HCT116 (cell line): ENCODE data around the gene RDH8. TPM values are rescaled to one million over a fixed set of nuclear protein-coding genes. Genes with fewer than 3 reads are reported as not detected.
A peak's percentile ranks its signal among the peaks of the same experiment; 100 is the strongest.

ENCODE experiments used
- ATAC-seq: fragments of 200-7000 bp; cut with Tn5 transposase; 2 replicates; pipeline ENCODE4 v1.9.1; 2020; ENCODE audit warnings: mild to moderate bottlenecking, moderate library complexity
- BruUV-seq: library from RNA; stranded (reverse); fragments of 400-500 nt; replicated peaks from 2 replicates; lab custom pipeline; 2021; lab: Mats Ljungman, UMichigan
- CTCF ChIA-PET: fragments of 300-600 bp; sonication (Branson Sonifier 250); formaldehyde crosslinking; loops from one replicate; lab custom pipeline; 2021; ENCODE audit warnings: antibody characterized with exemption; lab: Charles Lee
- POLR2A ChIA-PET: fragments of 300-600, 350-600 bp; sonication (Branson Sonifier 250); formaldehyde crosslinking; loops from one replicate; lab custom pipeline; 2021; ENCODE audit warnings: antibody characterized with exemption; lab: Charles Lee
- RAD21 ChIA-PET, 2 experiments: fragments of 300-600 bp; sonication (Branson Sonifier 250); formaldehyde crosslinking; loops; one replicate each; lab custom pipeline; 2023; ENCODE audit warnings: low total read pairs in 2 of 2; ENCODE audit not compliant: uncharacterized antibody in 2 of 2, unreplicated experiment in 2 of 2, low non-redundant PET in 1 of 2; lab: Charles Lee
- DNase-seq: peaks from one replicate; pipeline ENCODE4 v3.0.0-alpha.2; 2010; ENCODE audit warnings: low read depth, low spot score
- H2AFZ ChIP-seq: fragments of 200-600 bp; shearing (Covaris generic), sonication (generic); 2 replicates; pipeline ENCODE4 v1.6.1; 2017; ENCODE audit warnings: low read depth, mixed run types, mixed read lengths, antibody characterized with exemption, low read length; ENCODE audit not compliant: poor library complexity, severe bottlenecking
- H3K27ac ChIP-seq: 2 replicates; pipeline ENCODE4 v1.5.1; 2012; ENCODE audit warnings: low read depth, low read length
- H3K27me3 ChIP-seq: fragments of 200-600 bp; sonication (generic); 2 replicates; pipeline ENCODE4 v1.6.1; 2016; ENCODE audit warnings: mixed run types, low read length, mixed read lengths; ENCODE audit not compliant: insufficient read depth
- H3K36me3 ChIP-seq, 2 experiments: fragments of 200-500 bp in 1 of 2; fragments of 200-600 bp in 1 of 2; sonication (Bioruptor generic) in 1 of 2; sonication (generic) in 1 of 2; 2 replicates each; pipeline versions ENCODE4 v1.5.1 to v1.6.1; 2014 to 2016; ENCODE audit warnings: low read length in 2 of 2, inconsistent platforms in 1 of 2, mixed read lengths in 1 of 2, mixed run types in 1 of 2; ENCODE audit not compliant: insufficient read depth in 2 of 2, control insufficient read depth in 1 of 2
- H3K4me1 ChIP-seq, 2 experiments: fragments of 200-600 bp in 1 of 2; sonication (generic) in 1 of 2; 2 replicates each; pipeline versions ENCODE4 v1.5.1 to v1.6.1; 2012 to 2017; ENCODE audit warnings: low read length in 2 of 2, inconsistent platforms in 1 of 2, mild to moderate bottlenecking in 1 of 2, mixed read lengths in 1 of 2, mixed run types in 1 of 2, moderate library complexity in 1 of 2; ENCODE audit not compliant: insufficient read depth in 2 of 2, control insufficient read depth in 1 of 2
- H3K4me2 ChIP-seq: fragments of 200-600 bp; sonication (generic); 2 replicates; pipeline ENCODE4 v1.6.1; 2017; ENCODE audit warnings: mixed run types, low read length, mixed read lengths
- H3K4me3 ChIP-seq, 2 experiments: fragments of 200-600 bp in 1 of 2; sonication (generic) in 1 of 2; replicated peaks in 1 of 2; 2 replicates each; pipeline ENCODE4 v1.5.1; 2011 to 2016; ENCODE audit warnings: low read length in 2 of 2, control low read depth in 1 of 2, low read depth in 1 of 2, mild to moderate bottlenecking in 1 of 2, mixed read lengths in 1 of 2, mixed run types in 1 of 2
- H3K79me2 ChIP-seq: fragments of 200-600 bp; sonication (generic); 2 replicates; pipeline ENCODE4 v1.6.1; 2017; ENCODE audit warnings: mild to moderate bottlenecking, mixed run types, low read length, moderate library complexity, mixed read lengths; ENCODE audit not compliant: insufficient read depth
- H3K9ac ChIP-seq: fragments of 200-600 bp; sonication (generic); 2 replicates; pipeline ENCODE4 v1.6.1; 2016; ENCODE audit warnings: low read length, mixed read lengths
- H3K9me2 ChIP-seq: fragments of 200-600 bp; sonication (generic), shearing (Covaris generic); 2 replicates; pipeline ENCODE4 v1.6.1; 2017; ENCODE audit warnings: mixed run types, mild to moderate bottlenecking, moderate library complexity; ENCODE audit not compliant: insufficient read depth
- H3K9me3 ChIP-seq, 2 experiments: fragments of 200-500 bp in 1 of 2; fragments of 200-600 bp in 1 of 2; sonication (Bioruptor generic) in 1 of 2; sonication (generic) in 1 of 2; 2 replicates each; pipeline ENCODE4 v1.6.1; 2014 to 2017; ENCODE audit warnings: low read length in 2 of 2, mixed read lengths in 2 of 2, inconsistent platforms in 1 of 2, low read depth in 1 of 2, mild to moderate bottlenecking in 1 of 2, mixed run types in 1 of 2, moderate library complexity in 1 of 2; ENCODE audit not compliant: control insufficient read depth in 1 of 2, insufficient read depth in 1 of 2
- H4K20me1 ChIP-seq: fragments of 200-600 bp; sonication (generic), shearing (Covaris generic); 2 replicates; pipeline ENCODE4 v1.6.1; 2017; ENCODE audit warnings: mixed run types, mild to moderate bottlenecking, moderate library complexity; ENCODE audit not compliant: insufficient read depth
- CBX3 ChIP-seq: IDR thresholded peaks from 2 replicates; pipeline ENCODE4 v1.6.1; 2012; ENCODE audit warnings: low read depth
- CEBPB ChIP-seq: IDR thresholded peaks from 2 replicates; pipeline ENCODE4 v1.6.1; 2012; ENCODE audit warnings: low read depth
- EGR1 ChIP-seq: IDR thresholded peaks from 2 replicates; pipeline ENCODE4 v1.6.1; 2012; ENCODE audit warnings: low read depth
- EZH2phosphoT487 ChIP-seq: fragments of 200-600 bp; IDR thresholded peaks from 2 replicates; pipeline ENCODE4 v1.6.1; 2018; ENCODE audit warnings: antibody characterized with exemption, borderline replicate concordance
- FOSL1 ChIP-seq: IDR thresholded peaks from 2 replicates; pipeline ENCODE4 v1.6.1; 2012; ENCODE audit warnings: low read depth
- POLR2A ChIP-seq: IDR thresholded peaks from 2 replicates; pipeline ENCODE4 v1.7.0; 2011; ENCODE audit warnings: borderline replicate concordance; ENCODE audit not compliant: insufficient read depth, insufficient read length; ENCODE audit errors: extremely low read depth
- POLR2AphosphoS5 ChIP-seq: IDR thresholded peaks from 2 replicates; pipeline ENCODE4 v1.6.1; 2011; ENCODE audit warnings: mild to moderate bottlenecking, low read depth, low read length, moderate library complexity
- RAD21 ChIP-seq: IDR thresholded peaks from 2 replicates; pipeline ENCODE4 v1.6.1; 2012; ENCODE audit warnings: low read depth, mild to moderate bottlenecking
- SIN3A ChIP-seq: IDR thresholded peaks from 2 replicates; pipeline ENCODE4 v1.6.1; 2012; ENCODE audit warnings: low read depth
- SP1 ChIP-seq: IDR thresholded peaks from 2 replicates; pipeline ENCODE4 v1.6.1; 2012; ENCODE audit warnings: low read depth
- TCF7L2 ChIP-seq: IDR thresholded peaks from 2 replicates; pipeline ENCODE4 v1.7.0; 2011; ENCODE audit warnings: borderline replicate concordance, inconsistent platforms; ENCODE audit not compliant: insufficient read depth, insufficient read length; ENCODE audit errors: extremely low read depth
- YY1 ChIP-seq: IDR thresholded peaks from 2 replicates; pipeline ENCODE4 v1.6.1; 2011; ENCODE audit warnings: low read length, low read depth, moderate library complexity, mild to moderate bottlenecking; ENCODE audit not compliant: insufficient replicate concordance; ENCODE audit errors: extremely low read depth
- ZNF274 ChIP-seq: fragments of 200-500 bp; sonication (Bioruptor generic); IDR thresholded peaks from 2 replicates; pipeline ENCODE4 v1.6.1; 2014; ENCODE audit warnings: mild to moderate bottlenecking, low read depth, low read length, inconsistent platforms
- intact Hi-C: fragments of 100-400 bp; cut with micrococcal nuclease; formaldehyde crosslinking; loops from 2 replicates; pipeline ENCODE4 v1.10.0; 2022
- total RNA-seq: library from RNA; stranded (reverse); gene quantifications from one replicate; pipeline ENCODE4 v1.2.1, GENCODE V29; 2021; ENCODE audit not compliant: unreplicated experiment
- TF ChIP-seq, protein P1 (sequence below): IDR thresholded peaks from 2 replicates; pipeline ENCODE4 v1.6.1; 2012

The RDH8 gene
- total RNA-seq, 1 experiment from 2014 or later: not detected

DNA sequence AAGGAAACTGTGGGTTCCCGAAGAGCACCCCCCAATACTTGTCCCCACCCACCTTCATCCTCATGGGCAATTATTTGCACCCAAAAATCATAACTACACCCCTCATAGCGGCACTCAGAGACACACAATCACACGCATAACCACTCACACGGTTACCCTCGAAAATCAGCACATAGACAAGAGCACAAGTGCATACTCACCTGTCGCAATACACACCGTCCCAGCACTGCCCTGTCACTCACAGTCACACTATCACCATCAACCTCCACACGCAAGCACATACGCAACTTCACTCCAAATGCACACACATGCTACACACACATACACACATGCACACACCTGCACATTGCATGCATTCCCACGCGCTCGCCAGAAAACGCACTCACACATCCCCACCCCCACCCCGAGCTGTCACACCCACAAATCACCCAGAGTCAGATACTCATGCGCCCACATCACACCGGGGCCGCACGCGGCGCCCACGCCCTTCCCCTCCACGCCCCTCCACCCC is 3.5 kb upstream of the RDH8 start:
- Histone ChIP-seq H2AFZ (no peak overlapping the region), H3K9me3 (no peaks in the 10 kb centered on the region), H3K27ac (no peak overlapping the region)
- TF ChIP-seq TCF7L2: no peak
- no peak for TF ChIP-seq ZNF274
- no peak for TF ChIP-seq SP1
- no peak for TF ChIP-seq POLR2AphosphoS5
- TF ChIP-seq SIN3A: no peak
- TF ChIP-seq POLR2A: no peak
- no peak for TF ChIP-seq FOSL1
- no peak for TF ChIP-seq CBX3
- no peak for TF ChIP-seq CEBPB
- TF ChIP-seq RAD21: no peak
- no peak for TF ChIP-seq EGR1
- TF ChIP-seq, protein P1, sequence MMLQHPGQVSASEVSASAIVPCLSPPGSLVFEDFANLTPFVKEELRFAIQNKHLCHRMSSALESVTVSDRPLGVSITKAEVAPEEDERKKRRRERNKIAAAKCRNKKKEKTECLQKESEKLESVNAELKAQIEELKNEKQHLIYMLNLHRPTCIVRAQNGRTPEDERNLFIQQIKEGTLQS: no peak
- TF ChIP-seq EZH2phosphoT487: no peak
- no peak for TF ChIP-seq YY1
- TF ChIP-seq, all 23 proteins: peak for 0
- H3K4me3 ChIP-seq: no peak overlapping the region; a peak in 1 of 4 replicates
- H4K20me1 ChIP-seq: no peaks in the 10 kb centered on the region
- ChIA-PET RAD21 (interaction anchor here in 1 of 2 experiments (0.6 kb wide), 1 partner anchor 1643 kb away, joined by 4 read pairs; no protein-coding TSS in a partner anchor), CTCF (interaction anchor here (0.7 to 1.7 kb wide), 3 partner anchors 9 to 11 kb away, joined by 4 to 6 read pairs (median 5); no protein-coding TSS in a partner anchor), POLR2A (no interaction called here)
- peak overlapping the region; percentile 62 for H3K4me2 ChIP-seq
- peaks cover 0 to 23% of the 10 kb centered on the region in 2 experiments; a peak in 2 of 4 replicates for H3K4me1 ChIP-seq
- intact Hi-C loops: no loop called here
- H3K9ac ChIP-seq: no peak overlapping the region
- no peaks in the 10 kb centered on the region for H3K36me3 ChIP-seq
- no peaks in the 10 kb centered on the region for H3K79me2 ChIP-seq
- no peak for DNase-seq
- no peaks in the 10 kb centered on the region for H3K9me2 ChIP-seq
- BruUV-seq: no TSS peak
- H3K27me3 ChIP-seq: peaks cover 51% of the 10 kb centered on the region
- peak; percentile 47 for ATAC-seq
